GM21515 (cell line): ENCODE measurements around the gene HOXC13.

ENCODE experiments used
- ATAC-seq: cut with Tn5 transposase; IDR thresholded peaks from one replicate; pipeline ENCODE4 v1.9.1; 2021; ENCODE audit not compliant: unreplicated experiment

Gene HOXC13

DNA sequence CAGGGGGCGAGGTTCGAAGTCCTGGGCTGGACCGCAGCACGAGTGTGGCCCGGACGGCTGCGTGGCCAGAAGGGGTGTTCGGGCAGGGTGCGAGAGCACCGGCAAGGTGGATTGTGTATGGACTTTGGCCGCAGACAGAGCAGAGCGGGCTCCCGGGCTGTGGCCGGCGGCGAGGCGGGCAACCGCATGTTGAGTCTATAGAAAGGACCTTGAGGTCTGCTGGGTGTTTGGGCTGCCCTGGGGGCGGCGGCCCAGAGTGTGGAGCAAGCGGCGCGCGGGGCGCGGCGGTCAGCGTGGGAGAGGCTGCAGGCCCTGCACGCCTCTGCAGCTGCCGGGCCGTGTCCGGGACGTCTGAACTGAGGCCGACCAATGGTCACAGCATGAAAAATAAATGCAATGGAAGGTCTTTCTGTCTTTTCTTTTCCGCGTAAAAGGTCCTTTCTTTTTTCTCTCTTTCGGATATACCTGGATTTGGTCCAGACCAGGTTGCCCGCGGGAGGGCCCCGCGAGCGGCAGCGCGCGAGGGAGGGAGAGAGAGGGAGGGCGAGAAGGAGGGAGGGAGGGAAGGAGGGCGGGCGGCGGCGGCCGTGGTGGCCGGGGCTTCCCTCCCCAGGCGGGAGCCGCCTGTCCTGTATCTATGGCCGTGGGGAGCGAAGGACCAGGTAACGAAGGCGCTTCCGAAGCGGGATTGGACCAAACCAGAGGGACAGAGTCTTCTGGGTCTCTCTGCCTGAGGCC, 55.8 kb downstream of the HOXC13 start:
- ATAC-seq = no peak

DNA sequence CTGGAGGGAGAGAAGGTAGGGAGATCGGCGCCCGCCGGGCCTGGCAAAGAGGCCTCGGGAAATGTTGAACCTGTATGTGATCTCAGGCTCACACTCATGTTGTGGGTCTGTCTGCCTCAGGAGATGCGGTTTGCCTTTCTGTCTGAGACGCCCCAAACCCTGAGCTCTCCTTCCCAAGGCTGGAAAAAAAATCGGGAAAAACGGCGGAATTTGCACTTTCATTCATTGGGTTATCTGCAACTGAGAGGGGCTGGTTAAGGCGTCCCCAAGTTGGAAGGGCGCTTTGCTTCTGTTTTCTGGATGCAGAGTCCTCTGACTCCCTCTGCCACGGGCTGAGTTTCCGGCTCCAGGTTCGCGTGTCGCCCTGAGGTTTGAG, 56.4 kb downstream of the HOXC13 start:
- ATAC-seq = no peak

DNA sequence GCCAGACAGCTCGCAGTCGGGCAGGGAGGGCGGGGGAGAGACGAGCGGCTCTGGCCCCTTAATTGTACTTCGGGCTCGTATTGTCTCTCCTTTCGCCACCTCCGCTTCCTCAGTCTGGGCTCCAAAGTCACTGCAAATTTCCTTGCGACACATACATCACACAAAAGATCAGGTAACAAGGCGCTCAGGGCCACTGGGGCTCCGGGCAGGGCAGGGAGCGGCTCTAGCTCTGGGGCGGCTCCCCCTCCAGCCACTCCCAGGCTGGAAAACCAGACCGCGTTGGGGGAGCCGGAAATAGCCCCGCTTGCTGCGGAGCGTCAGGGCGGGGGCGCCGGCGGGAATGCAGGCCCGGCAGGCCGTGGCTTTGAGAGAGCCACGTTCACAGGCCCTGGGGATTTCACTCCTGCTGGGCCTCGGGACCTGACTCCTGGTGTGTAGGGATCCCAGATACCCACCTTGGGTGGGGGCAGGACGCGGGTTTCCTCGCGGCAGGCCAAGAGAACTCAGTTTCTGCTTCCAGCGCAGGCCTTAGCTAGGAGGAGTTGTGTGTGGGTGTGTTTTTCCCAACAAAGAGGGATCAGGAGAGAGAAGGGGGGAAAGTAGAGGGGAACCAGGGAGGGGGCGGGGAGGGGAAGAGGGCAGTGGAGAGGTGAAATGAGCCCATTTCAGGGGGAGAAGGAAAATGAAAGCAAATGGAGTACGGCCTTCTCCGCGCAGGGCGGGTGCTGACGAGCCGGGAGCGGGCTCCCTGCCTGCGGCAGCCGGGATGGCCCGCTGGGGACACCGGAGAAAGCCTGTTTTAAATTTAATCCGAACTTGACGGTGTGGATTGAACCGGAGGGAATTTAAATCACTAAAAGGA, 57.0 kb downstream of the HOXC13 start:
- no peak for ATAC-seq
